ENCODE results near the gene NAV3. TPM values are rescaled to one million over a fixed set of nuclear protein-coding genes. Genes with fewer than 3 reads are reported as not detected.

Gene NAV3
- total RNA-seq, 1 experiment from 2014 or later = 3.0 TPM

DNA sequence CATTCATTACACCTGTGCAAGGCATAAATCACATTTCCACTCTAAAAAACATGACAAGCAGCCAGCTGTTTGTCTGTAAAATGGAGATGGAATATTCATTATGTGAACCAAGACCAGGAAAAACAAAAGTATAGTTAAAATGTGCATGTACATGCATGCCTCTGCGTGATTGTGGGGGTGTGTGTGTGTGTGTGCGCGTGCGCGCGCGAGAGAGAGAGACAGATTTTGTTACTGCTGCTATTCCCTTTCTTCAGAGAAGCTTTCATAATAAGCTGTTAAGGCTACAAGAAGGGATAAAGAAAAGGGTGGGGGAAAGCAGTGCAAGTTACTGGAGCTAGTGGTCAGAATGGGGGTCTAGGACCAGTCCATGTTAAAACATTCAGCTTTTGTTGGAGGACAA is 430.3 kb downstream of the NAV3 start:
- Histone ChIP-seq H2BK5ac (ENCODE audit: insufficient read length, low read length) (no peak overlapping the region), H3K14ac (ENCODE audit: insufficient read depth, low read length) (no peak overlapping the region), H4K20me1 (ENCODE audit: control insufficient read depth, insufficient read depth, insufficient read length) (no peaks in the 10 kb centered on the region), H4K5ac (ENCODE audit: insufficient read length, low read depth, low read length) (no peak overlapping the region), H2BK12ac (ENCODE audit: insufficient read length, low read depth, low read length) (no peak overlapping the region), H2AFZ (ENCODE audit: low read length) (no peak overlapping the region), H2BK15ac (ENCODE audit: low read depth, low read length) (no peak overlapping the region), H3K4ac (ENCODE audit: low read depth, low read length) (no peak overlapping the region), H4K91ac (ENCODE audit: insufficient read length, low read depth, low read length) (no peak overlapping the region), H2BK20ac (ENCODE audit: low read depth, low read length, poor library complexity, severe bottlenecking) (no peak overlapping the region), H3K79me2 (ENCODE audit: insufficient read depth, low read length) (no peaks in the 10 kb centered on the region), H3T11ph (ENCODE audit: low read length) (no peak overlapping the region), H3K9me3 (ENCODE audit: control insufficient read depth, low read depth, low read length) (peaks cover 12% of the 10 kb centered on the region), H3K18ac (ENCODE audit: insufficient read length, low read depth, low read length) (no peak overlapping the region), H3K27me3 (ENCODE audit: insufficient read depth, low read length) (no peaks in the 10 kb centered on the region), H2BK120ac (ENCODE audit: low read depth, low read length, poor library complexity, severe bottlenecking) (no peak overlapping the region), H3K56ac (ENCODE audit: insufficient read length, low read depth, low read length) (no peak overlapping the region), H3K4me1 (ENCODE audit: insufficient read depth, low read length) (no peaks in the 10 kb centered on the region), H2AK5ac (ENCODE audit: insufficient read length, low read length) (no peak overlapping the region), H3K79me1 (ENCODE audit: insufficient read depth, low read depth, low read length, poor library complexity, severe bottlenecking) (no peaks in the 10 kb centered on the region), H4K8ac (replicated peaks; ENCODE audit: insufficient read length, low read depth, low read length) (no peak overlapping the region), H3K9ac (ENCODE audit: extremely low read depth, insufficient read length, low read length) (no peak overlapping the region), H3K4me2 (ENCODE audit: insufficient read depth, insufficient read length, low read length) (no peak overlapping the region), H3K23ac (ENCODE audit: insufficient read length, low read depth, low read length) (no peak overlapping the region), H3K23me2 (ENCODE audit: insufficient read length, low read depth, low read length, poor library complexity, severe bottlenecking) (no peaks in the 10 kb centered on the region), H3K27ac (ENCODE audit: insufficient read length, low read depth, low read length) (no peak overlapping the region)
- WGBS (ENCODE audit: extremely low coverage, insufficient read length, low lambda C conversion rate) = no CpG with 5 or more reads among the region's 7 CpGs
- Mint-ChIP-seq H3K27me3 (ENCODE audit: low read depth) (no peaks in the 10 kb centered on the region), H3K27ac (peak overlapping the region in 1 of 3 experiments; percentile 37; a peak in 1 of 7 replicates), H3K9me3 (peaks cover 18 to 22% of the 10 kb centered on the region in 2 experiments), H3K4me1 (peaks cover 5 to 8% of the 10 kb centered on the region in 2 experiments), H3K4me3 (no peak overlapping the region), H3K36me3 (ENCODE audit: insufficient read depth in 1 of 3, low read depth in 3 of 3) (peaks cover 9 to 24% (median 13%) of the 10 kb centered on the region in 3 experiments)
- no peak for TF ChIP-seq CTCF (conservative IDR thresholded peaks at IDR 0.05)
- DNase-seq = no peak
